ENCODE data around the gene GUCY1B1. TPM values are rescaled to one million over a fixed set of nuclear protein-coding genes. Genes with fewer than 3 reads are reported as not detected.
A peak's percentile ranks its signal among the peaks of the same experiment; 100 is the strongest.

GUCY1B1 gene
- total and polyA plus RNA-seq, 2 experiments from 2014 or later: 8.6 to 16.7 TPM

GRCh38 chr4:155749041-155749440 lies 9.8 kb upstream of the GUCY1B1 start:
- no peak for DNase-seq (ENCODE audit: low spot score)
- Histone ChIP-seq H3K4me2 (no peak overlapping the region), H3K9me2 (replicated peaks; ENCODE audit: insufficient read depth) (no peaks in the 10 kb centered on the region), H3K36me3 (replicated peaks; ENCODE audit: insufficient read depth, low read depth) (no peaks in the 10 kb centered on the region), H3K9me3 (ENCODE audit: low read depth) (no peaks in the 10 kb centered on the region), H4K20me1 (ENCODE audit: insufficient read depth, poor library complexity, severe bottlenecking) (no peaks in the 10 kb centered on the region), H3K4me3 (no peak overlapping the region), H2AFZ (no peak overlapping the region), H3K4me1 (ENCODE audit: insufficient read depth) (no peaks in the 10 kb centered on the region), H3K27me3 (no peaks in the 10 kb centered on the region), H3K27ac (no peak overlapping the region), H3K79me2 (no peaks in the 10 kb centered on the region)
- 96% methylated on average over 5 of the region's 5 CpGs for WGBS (ENCODE audit: low lambda C conversion rate, missing lambda C conversion rate)
- no peak for TF ChIP-seq EZH2phosphoT487 (IDR thresholded peaks at IDR 0.05; ENCODE audit: low read depth, severe bottlenecking, unreplicated experiment)
- TF ChIP-seq EZH2 (IDR thresholded peaks at IDR 0.05; ENCODE audit: borderline replicate concordance): no peak
- no peak for TF ChIP-seq CTCF (IDR thresholded peaks at IDR 0.05; ENCODE audit: poor library complexity)

- WGBS (ENCODE audit: low lambda C conversion rate, missing lambda C conversion rate): 67% methylated on average over 5 of the region's 5 CpGs
- H4K20me1 ChIP-seq (ENCODE audit: insufficient read depth, poor library complexity, severe bottlenecking): no peaks in the 10 kb centered on the region
Observed at GRCh38 chr4:155751569-155751968, 7.3 kb upstream of the GUCY1B1 start.

GRCh38 chr4:155757745-155758265 lies 1.0 kb upstream of the GUCY1B1 start:
- Histone ChIP-seq H3K36me3 (replicated peaks; ENCODE audit: insufficient read depth, low read depth) (no peaks in the 10 kb centered on the region), H4K20me1 (ENCODE audit: insufficient read depth, poor library complexity, severe bottlenecking) (no peaks in the 10 kb centered on the region), H3K4me2 (no peak overlapping the region), H3K27ac (no peak overlapping the region), H3K9me3 (ENCODE audit: low read depth) (no peaks in the 10 kb centered on the region), H2AFZ (no peak overlapping the region), H3K4me3 (no peak overlapping the region), H3K27me3 (peaks cover 4% of the 10 kb centered on the region), H3K79me2 (no peaks in the 10 kb centered on the region), H3K9me2 (replicated peaks; ENCODE audit: insufficient read depth) (no peaks in the 10 kb centered on the region), H3K4me1 (ENCODE audit: insufficient read depth) (no peaks in the 10 kb centered on the region)
- TF ChIP-seq EZH2 (IDR thresholded peaks at IDR 0.05; ENCODE audit: borderline replicate concordance): no peak
- TF ChIP-seq CTCF (IDR thresholded peaks at IDR 0.05; ENCODE audit: poor library complexity): no peak
- no peak for TF ChIP-seq EZH2phosphoT487 (IDR thresholded peaks at IDR 0.05; ENCODE audit: low read depth, severe bottlenecking, unreplicated experiment)
- 97% methylated on average over 1 of the region's 1 CpG for WGBS (ENCODE audit: low lambda C conversion rate, missing lambda C conversion rate)
- DNase-seq (ENCODE audit: low spot score): no peak

More at GRCh38 chr4:155751569-155751968, 7.3 kb upstream of the GUCY1B1 start:
- Histone ChIP-seq H3K4me1 (ENCODE audit: insufficient read depth) (no peaks in the 10 kb centered on the region), H3K9me3 (ENCODE audit: low read depth) (no peaks in the 10 kb centered on the region), H2AFZ (no peak overlapping the region), H3K4me3 (no peak overlapping the region), H3K27ac (peak overlapping the region; percentile 20), H3K27me3 (no peaks in the 10 kb centered on the region), H3K36me3 (replicated peaks; ENCODE audit: insufficient read depth, low read depth) (no peaks in the 10 kb centered on the region), H3K4me2 (no peak overlapping the region), H3K9me2 (replicated peaks; ENCODE audit: insufficient read depth) (no peaks in the 10 kb centered on the region), H3K79me2 (no peaks in the 10 kb centered on the region)
- DNase-seq (ENCODE audit: low spot score): no peak
- TF ChIP-seq EZH2 (IDR thresholded peaks at IDR 0.05; ENCODE audit: borderline replicate concordance) (no peak), EZH2phosphoT487 (IDR thresholded peaks at IDR 0.05; ENCODE audit: low read depth, severe bottlenecking, unreplicated experiment) (no peak), CTCF (IDR thresholded peaks at IDR 0.05; ENCODE audit: poor library complexity) (no peak)

Data from hepatocyte (in vitro differentiated cells).